Thyroid gland (tissue), 4 donors: Measurements from ENCODE around the gene CKAP5. TPM values are rescaled to one million over a fixed set of nuclear protein-coding genes. Genes with fewer than 3 reads are reported as not detected.
"Not testable (repeated sequence)": the region's sequence is repeated elsewhere in the genome, so short reads cannot be mapped to it uniquely, and the experiment has no call there.

Source experiments
- DNase-seq, 2 donors: peaks; one replicate each; pipeline ENCODE4 v3.0.0-alpha.2; 2019
- H3K27ac ChIP-seq, 3 donors: fragments of 200-600 bp; sonication (generic); 1 replicate in 2 of 3; 2 replicates in 1 of 3; pipeline ENCODE4 v1.5.1; 2016 to 2019; ENCODE audit warnings: mild to moderate bottlenecking in 1 of 3, moderate library complexity in 1 of 3
- H3K27me3 ChIP-seq: fragments of 200-600 bp; sonication (generic); one replicate; pipeline ENCODE4 v1.5.1; 2019
- H3K36me3 ChIP-seq, 2 donors: fragments of 200-600 bp; sonication (generic); one replicate each; pipeline ENCODE4 v1.5.1; 2016 to 2019
- H3K4me1 ChIP-seq, 2 donors: fragments of 200-600 bp; sonication (generic); one replicate each; pipeline ENCODE4 v1.5.1; 2017 to 2019
- H3K4me3 ChIP-seq, 3 donors: fragments of 200-600 bp; sonication (generic); replicated peaks in 1 of 3; 1 replicate in 2 of 3; 2 replicates in 1 of 3; pipeline ENCODE4 v1.5.1; 2016; ENCODE audit warnings: mild to moderate bottlenecking in 1 of 3
- H3K9me3 ChIP-seq: fragments of 200-600 bp; sonication (generic); one replicate; pipeline ENCODE4 v1.5.1; 2017
- POLR2A ChIP-seq, 2 donors: fragments of 450-650 bp; IDR thresholded peaks; one replicate each; pipeline ENCODE4 v1.6.1; 2017; ENCODE audit warnings: antibody characterized with exemption in 2 of 2, mild to moderate bottlenecking in 2 of 2, moderate library complexity in 1 of 2
- WGBS, 2 donors: methylation state at CpG; one replicate each; pipeline ENCODE4 v1.1.5; 2017; 5-methylcytosine and 5-hydroxymethylcytosine counted together
- intact Hi-C: fragments of 100-400 bp; cut with DNase I; formaldehyde crosslinking; loops from one replicate; pipeline ENCODE4 v1.15.1; 2023
- total RNA-seq, 4 donors: library from RNA; depleted of rRNA; stranded (reverse); fragments of >200 nt; gene quantifications; one replicate each; pipeline ENCODE4 v1.2.3, GENCODE V29; 2016
- TF ChIP-seq, protein P1 (sequence below), 6 experiments: fragments of 200-600 bp in 3 of 6; fragments of 450-650 bp in 3 of 6; sonication (generic) in 3 of 6; IDR thresholded peaks; one replicate each; pipeline ENCODE4 v1.5.1; 2016 to 2019; ENCODE audit warnings: antibody characterized with exemption in 6 of 6, mild to moderate bottlenecking in 2 of 6, inconsistent platforms in 1 of 6, moderate library complexity in 1 of 6

CKAP5 gene
- total RNA-seq, 4 donors from 2014 or later = 25.3 to 30.1 (median 26.8) TPM

DNA sequence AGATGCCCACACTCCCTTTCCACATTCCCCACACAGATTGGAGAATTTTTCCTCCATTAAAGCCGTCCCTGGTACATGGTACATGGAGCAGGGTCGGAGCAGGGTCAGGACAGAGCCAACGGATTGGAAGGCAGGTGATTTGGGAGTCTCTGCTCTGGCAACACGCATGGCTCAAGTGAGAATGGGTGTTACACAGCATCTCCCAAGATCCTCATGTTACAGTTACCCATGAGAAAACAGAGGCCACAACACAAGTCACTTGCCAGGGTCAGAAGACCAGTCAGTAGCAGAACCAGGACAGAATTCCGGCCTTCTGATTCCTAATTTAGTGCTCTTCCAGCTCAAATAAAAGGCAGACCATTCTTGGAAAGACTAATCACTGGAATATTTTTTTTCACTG lies 134.8 kb downstream of the CKAP5 start:
- H3K36me3 ChIP-seq = peaks cover 8 to 9% of the 10 kb centered on the region in 2 donors
- no peak for DNase-seq
- WGBS, 2 donors = 78 to 89% methylated on average over 5 of the region's 5 CpGs
- no peak for TF ChIP-seq POLR2A (IDR thresholded peaks at IDR 0.05)
- TF ChIP-seq, protein P1, sequence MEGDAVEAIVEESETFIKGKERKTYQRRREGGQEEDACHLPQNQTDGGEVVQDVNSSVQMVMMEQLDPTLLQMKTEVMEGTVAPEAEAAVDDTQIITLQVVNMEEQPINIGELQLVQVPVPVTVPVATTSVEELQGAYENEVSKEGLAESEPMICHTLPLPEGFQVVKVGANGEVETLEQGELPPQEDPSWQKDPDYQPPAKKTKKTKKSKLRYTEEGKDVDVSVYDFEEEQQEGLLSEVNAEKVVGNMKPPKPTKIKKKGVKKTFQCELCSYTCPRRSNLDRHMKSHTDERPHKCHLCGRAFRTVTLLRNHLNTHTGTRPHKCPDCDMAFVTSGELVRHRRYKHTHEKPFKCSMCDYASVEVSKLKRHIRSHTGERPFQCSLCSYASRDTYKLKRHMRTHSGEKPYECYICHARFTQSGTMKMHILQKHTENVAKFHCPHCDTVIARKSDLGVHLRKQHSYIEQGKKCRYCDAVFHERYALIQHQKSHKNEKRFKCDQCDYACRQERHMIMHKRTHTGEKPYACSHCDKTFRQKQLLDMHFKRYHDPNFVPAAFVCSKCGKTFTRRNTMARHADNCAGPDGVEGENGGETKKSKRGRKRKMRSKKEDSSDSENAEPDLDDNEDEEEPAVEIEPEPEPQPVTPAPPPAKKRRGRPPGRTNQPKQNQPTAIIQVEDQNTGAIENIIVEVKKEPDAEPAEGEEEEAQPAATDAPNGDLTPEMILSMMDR (IDR thresholded peaks at IDR 0.05) = no peak
- intact Hi-C loops = no loop called here
- no peaks in the 10 kb centered on the region for H3K4me1 ChIP-seq
- no peaks in the 10 kb centered on the region for H3K27me3 ChIP-seq
- H3K9me3 ChIP-seq = no peaks in the 10 kb centered on the region
- H3K27ac ChIP-seq = peak overlapping the region; percentile 51 to 79 (median 73)
- H3K4me3 ChIP-seq = no peak overlapping the region

DNA sequence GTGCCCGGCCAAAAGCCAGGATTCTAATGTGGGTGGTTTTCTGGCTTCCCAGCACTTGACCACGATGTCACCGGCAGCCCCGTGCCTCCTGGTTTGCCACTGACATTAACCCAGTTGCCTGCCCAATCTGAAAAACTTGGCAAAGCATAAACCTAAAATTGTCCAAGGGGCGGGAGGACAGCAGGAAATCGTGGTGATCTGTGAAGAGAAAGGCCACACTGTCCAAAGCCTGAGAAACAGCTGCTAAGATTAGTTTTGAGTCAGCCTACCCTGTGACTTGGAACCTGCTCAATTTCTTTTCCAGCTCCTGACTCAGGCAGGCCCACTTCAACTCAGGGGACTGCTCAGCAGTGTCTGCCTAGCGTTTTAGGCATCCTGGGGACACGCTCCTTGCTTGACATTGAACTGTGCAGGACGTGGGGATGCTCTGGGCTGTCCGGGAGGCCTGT lies 135.2 kb downstream of the CKAP5 start:
- peak in 1 of 2 donors; percentile 7 for DNase-seq
- H3K4me1 ChIP-seq = no peaks in the 10 kb centered on the region
- H3K4me3 ChIP-seq = no peak overlapping the region
- intact Hi-C loops = no loop called here
- H3K27me3 ChIP-seq = no peaks in the 10 kb centered on the region
- peaks cover 12 to 13% of the 10 kb centered on the region in 2 donors for H3K36me3 ChIP-seq
- peak overlapping the region; percentile 51 to 79 (median 73) for H3K27ac ChIP-seq
- H3K9me3 ChIP-seq = no peaks in the 10 kb centered on the region
- WGBS, 2 donors = 69 to 85% methylated on average over 10 of the region's 10 CpGs
- TF ChIP-seq, protein P1 (IDR thresholded peaks at IDR 0.05) = no peak
- TF ChIP-seq POLR2A (IDR thresholded peaks at IDR 0.05) = no peak

DNA sequence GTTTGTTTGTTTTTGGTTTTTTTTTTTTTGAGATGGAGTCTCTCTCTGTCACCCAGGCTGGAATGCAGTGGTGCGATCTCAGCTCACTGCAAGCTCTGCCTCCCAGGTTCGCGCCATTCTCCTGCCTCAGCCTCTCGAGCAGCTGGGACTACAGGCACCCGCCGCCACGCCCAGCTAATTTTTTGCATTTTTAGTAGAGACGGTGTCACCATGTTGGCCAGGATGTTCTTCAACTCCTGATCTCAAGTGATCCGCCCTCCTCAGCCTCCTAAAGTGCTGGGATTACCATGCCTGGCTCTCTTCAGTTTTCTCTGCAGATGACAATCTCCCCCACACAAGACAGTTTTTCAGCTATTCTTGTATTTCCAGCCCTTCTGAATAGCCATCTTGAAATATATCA lies 136.7 kb downstream of the CKAP5 start:
- DNase-seq, H3K4me1 ChIP-seq, H3K4me3 ChIP-seq, H3K27me3 ChIP-seq, H3K27ac ChIP-seq, intact Hi-C loops, H3K9me3 ChIP-seq: not testable (repeated sequence)
- peaks cover 27 to 28% of the 10 kb centered on the region in 2 donors for H3K36me3 ChIP-seq
- WGBS, 2 donors = 96 to 97% methylated on average over 9 of the region's 9 CpGs

DNA sequence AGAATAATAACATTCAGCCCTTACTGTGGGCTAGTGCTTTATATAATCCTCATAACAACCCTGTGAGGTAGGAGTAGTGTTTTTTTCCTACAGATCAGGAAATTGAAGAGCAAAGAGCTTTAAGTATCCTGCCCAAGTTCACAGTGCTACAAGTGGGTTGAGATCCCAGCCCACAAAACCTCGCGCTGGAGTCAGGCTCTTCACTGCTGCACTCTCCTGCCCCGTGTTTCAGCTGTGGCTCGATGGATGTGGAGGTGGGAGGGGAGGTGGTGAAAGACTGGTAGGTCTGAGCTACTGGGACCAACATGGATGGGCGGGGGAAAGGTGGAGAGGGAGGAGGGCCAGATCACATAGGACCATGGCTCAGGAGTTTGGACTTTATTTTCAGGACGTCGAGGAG lies 139.2 kb downstream of the CKAP5 start:
- TF ChIP-seq POLR2A (IDR thresholded peaks at IDR 0.05) = no peak
- TF ChIP-seq, protein P1 (IDR thresholded peaks at IDR 0.05) = no peak
- DNase-seq = no peak
- WGBS, 2 donors = 87 to 90% methylated on average over 7 of the region's 7 CpGs
- H3K27me3 ChIP-seq = no peaks in the 10 kb centered on the region
- H3K4me3 ChIP-seq = no peak overlapping the region
- peaks cover 38 to 44% of the 10 kb centered on the region in 2 donors for H3K36me3 ChIP-seq
- no peaks in the 10 kb centered on the region for H3K9me3 ChIP-seq
- H3K4me1 ChIP-seq = peaks cover 1 to 4% of the 10 kb centered on the region in 2 donors
- H3K27ac ChIP-seq = no peak overlapping the region
- intact Hi-C loops = no loop called here

DNA sequence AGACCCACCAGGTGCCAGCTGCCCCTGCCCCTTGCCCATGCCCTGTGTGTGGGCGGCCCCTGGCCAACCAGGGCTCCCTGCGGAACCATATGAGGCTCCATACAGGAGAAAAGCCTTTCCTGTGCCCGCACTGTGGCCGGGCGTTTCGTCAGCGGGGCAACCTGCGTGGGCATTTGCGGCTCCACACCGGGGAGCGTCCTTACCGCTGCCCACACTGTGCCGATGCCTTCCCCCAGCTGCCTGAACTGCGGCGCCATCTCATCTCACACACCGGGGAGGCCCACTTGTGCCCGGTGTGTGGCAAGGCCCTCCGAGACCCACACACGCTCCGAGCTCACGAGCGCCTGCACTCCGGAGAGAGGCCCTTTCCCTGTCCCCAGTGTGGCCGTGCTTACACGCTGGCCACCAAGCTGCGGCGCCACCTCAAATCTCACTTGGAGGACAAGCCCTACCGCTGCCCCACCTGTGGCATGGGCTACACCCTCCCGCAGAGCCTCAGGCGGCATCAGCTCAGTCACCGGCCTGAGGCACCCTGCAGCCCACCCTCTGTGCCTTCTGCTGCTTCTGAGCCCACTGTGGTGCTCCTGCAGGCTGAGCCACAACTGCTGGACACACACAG lies 140.9 kb downstream of the CKAP5 start:
- WGBS, 2 donors = 98 to 99% methylated on average over 26 to 27 of the region's 31 CpGs
- H3K4me3 ChIP-seq = no peak overlapping the region
- no peak overlapping the region for H3K27ac ChIP-seq
- TF ChIP-seq POLR2A (IDR thresholded peaks at IDR 0.05) = no peak
- TF ChIP-seq, protein P1 (IDR thresholded peaks at IDR 0.05) = no peak
- DNase-seq = no peak
- no peaks in the 10 kb centered on the region for H3K9me3 ChIP-seq
- H3K36me3 ChIP-seq = peaks cover 38 to 44% of the 10 kb centered on the region in 2 donors
- H3K27me3 ChIP-seq = no peaks in the 10 kb centered on the region
- intact Hi-C loops = no loop called here
- peaks cover 8% of the 10 kb centered on the region in 2 donors for H3K4me1 ChIP-seq
